Pulmonary artery endothelial cell (primary cell): Measurements from ENCODE around the gene TK1. TPM values are rescaled to one million over a fixed set of nuclear protein-coding genes. Genes with fewer than 3 reads are reported as not detected.
A peak's percentile ranks its signal among the peaks of the same experiment; 100 is the strongest.

Experiments
- DNase-seq: peaks from one replicate; pipeline ENCODE4 v3.0.0-alpha.2; 2011; ENCODE audit warnings: low read depth, low spot score
- total RNA-seq: library from RNA; depleted of rRNA; stranded (reverse); fragments of >200 nt; gene quantifications from 2 replicates; pipeline ENCODE4 v1.2.3, GENCODE V29; 2014

Gene TK1
- total RNA-seq, 1 donor from 2014 or later, result 108 TPM

- DNase-seq, result no peak
These were observed 32.7 kb upstream of the TK1 start for GRCh38 chr17:78219396-78220150.

DNA sequence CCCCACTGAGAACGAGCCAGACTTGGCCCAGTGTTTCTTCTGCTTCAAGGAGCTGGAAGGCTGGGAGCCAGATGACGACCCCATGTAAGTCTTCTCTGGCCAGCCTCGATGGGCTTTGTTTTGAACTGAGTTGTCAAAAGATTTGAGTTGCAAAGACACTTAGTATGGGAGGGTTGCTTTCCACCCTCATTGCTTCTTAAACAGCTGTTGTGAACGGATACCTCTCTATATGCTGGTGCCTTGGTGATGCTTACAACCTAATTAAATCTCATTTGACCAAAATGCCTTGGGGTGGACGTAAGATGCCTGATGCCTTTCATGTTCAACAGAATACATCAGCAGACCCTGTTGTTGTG is 27.8 kb upstream of the TK1 start:
- no peak for DNase-seq

GRCh38 chr17:78214016-78214705 is 27.3 kb upstream of the TK1 start, which contains the start of gene BIRC5:
Gene BIRC5 (plus strand): TSS chr17:78214253. CDS start chr17:78214317, 64 bp downstream.
- DNase-seq, result peak; percentile 39

DNA sequence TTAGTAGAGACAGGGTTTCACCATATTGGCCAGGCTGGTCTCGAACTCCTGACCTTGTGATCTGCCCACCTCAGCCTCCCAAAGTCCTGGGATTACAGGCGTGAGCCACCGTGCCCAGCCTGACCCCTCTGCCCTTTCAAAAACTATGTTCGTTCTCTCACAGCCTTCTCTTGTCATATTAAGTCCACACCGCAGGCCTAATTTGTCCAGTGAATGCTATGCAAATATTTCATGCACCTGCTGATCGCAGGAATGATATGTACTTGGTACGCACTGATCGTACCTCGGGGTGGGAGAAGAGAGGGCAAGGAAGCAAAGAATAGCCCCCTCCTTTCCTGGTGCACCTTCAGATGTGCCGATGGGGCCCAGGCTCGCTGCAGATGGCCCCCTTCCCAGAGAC is 24.2 kb upstream of the TK1 start:
- DNase-seq, result no peak

- no peak for DNase-seq
These were observed 23.3 kb upstream of the TK1 start for GRCh38 chr17:78210111-78210510.

- no peak for DNase-seq
These were observed 21.6 kb upstream of the TK1 start for GRCh38 chr17:78208486-78208885.

GRCh38 chr17:78206298-78206697 is 19.4 kb upstream of the TK1 start:
- DNase-seq, result no peak

GRCh38 chr17:78205124-78205775 is 18.4 kb upstream of the TK1 start:
- no peak for DNase-seq

GRCh38 chr17:78204387-78205123 is 17.7 kb upstream of the TK1 start:
- no peak for DNase-seq

- no peak for DNase-seq
These were observed 15.8 kb upstream of the TK1 start for GRCh38 chr17:78202666-78203065.

DNA sequence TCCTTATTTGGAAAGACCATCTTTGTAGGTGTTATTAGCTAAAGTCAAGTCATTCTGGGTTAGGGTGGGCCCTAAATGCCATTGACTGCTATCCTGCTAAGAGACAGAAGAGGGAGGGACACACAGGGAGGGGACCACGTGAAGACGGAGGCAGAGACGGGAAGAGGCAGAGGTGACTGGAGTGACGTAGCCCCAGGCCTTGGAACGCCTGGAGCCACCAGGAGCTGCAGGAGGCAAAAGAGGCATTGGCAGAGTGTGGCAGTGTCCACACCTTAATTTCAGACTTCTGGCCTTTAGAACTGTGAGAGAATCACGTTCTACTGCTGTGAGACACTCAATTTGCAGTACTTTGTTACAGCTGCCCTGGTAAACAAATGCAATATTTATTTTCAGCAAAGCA is 13.6 kb upstream of the TK1 start:
- DNase-seq, result no peak

DNA sequence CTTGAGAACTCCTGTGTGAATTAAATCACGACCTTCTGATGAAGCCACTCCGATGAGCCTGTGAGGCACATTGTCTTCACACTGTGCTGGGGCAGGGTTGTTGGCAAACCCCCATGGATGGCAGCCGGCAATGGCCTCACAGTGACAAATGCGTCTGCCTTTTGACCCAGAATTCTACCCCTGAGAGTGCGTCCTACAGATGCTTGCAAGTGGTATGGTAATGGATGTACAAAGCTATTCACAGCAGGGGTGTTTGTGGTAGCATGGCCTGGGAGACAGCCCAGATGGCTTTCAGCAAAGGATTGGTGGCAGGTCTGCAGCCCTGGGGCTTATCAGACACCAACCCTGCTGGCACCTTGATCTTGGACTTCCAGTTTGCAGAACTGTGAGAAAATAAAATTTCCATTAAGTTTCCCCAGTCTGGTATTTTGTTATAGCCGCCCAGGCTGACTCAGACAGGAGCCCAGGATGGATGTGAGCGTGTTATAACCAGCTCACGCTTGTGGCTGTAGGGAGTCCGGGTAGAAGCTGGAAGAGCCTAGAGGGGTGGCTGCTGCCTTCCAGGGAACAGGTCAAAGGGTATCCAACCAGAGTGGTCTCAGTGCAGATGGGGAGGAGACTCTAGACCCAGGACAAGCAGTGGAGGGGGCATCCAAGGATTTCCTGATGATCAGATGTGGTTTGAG is 10.4 kb upstream of the TK1 start:
- DNase-seq, result no peak

DNA sequence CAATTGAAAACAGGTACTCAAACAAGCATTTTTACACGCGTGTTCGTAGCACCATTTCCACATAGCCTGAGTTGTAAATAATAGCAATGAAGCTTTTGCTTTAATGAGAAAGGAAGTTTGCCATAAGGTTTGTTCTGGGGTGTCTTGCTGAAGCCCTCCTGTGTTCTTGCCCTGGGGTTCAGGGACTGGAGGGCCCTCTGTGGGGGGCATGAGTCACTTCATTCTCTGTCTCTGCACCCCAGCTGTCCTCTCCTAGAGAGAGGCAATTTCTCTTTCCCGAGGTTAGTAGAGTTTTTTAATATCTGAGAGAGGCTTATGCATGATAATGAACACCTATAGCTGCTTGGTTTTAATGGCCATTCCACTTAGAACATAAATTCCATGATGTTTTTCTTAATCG is 9.9 kb upstream of the TK1 start:
- no peak for DNase-seq

- DNase-seq, result no peak
These were observed 716 bp downstream of the TK1 start for GRCh38 chr17:78185981-78186691.

DNA sequence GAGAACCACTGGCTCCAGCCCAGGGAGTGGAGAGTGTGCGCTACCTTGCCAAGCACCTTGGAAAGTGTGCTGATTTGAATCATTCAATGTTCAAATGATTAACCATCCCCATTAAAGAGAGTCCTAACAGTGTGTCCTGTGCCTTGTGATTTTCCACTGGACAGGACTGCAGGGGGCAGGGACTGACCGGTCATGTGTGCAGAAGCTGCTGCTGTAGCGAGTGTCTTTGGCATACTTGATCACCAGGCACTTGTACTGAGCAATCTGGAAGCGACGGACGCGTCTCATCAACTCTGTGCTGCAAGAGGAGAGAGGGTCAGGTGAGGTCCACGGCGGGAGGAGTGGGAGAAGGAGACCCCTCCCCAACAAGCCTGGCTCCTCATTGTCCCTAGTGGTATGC is 2.0 kb downstream of the TK1 start:
- DNase-seq, result no peak

GRCh38 chr17:78184351-78184750 is 2.5 kb downstream of the TK1 start:
- no peak for DNase-seq

DNA sequence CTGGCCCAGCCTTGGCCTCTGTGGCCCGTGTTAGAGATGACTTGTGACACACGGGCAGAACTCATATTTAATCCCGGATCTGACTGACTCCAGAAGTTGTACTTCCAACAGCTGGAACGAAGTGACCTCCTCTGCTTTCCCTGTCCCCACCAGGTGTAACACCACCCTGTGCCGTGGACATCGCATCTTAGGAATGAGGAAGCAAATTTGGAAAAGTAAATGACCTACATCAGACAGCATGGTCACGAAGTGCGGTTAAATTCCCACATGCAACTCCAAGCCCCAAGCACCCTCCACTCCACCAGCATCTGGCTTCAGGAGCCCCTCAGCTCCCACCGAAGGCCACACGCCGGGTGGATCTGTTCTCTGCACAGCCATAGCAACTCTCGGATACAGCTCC is 2.9 kb downstream of the TK1 start:
- DNase-seq, result no peak

DNA sequence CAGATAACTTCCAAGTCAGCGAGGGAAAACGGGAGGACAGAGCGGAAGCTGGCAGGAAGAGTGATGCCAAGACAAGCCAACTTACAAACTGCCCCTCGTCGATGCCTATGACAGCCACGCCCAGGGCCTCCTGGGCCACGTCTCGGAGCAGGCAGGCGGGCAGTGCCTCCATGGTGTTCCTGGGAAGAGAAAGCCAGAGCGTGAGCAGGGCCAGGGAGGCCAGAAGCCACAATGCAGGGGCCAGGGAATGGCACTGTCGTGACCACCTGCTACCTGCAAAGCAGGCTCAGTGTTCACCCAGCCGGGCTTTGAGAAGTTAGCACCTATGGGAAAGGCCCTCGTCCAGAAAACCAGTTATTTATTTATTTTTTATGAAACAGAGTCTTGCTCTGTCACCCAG is 4.3 kb downstream of the TK1 start:
- DNase-seq, result no peak

GRCh38 chr17:78180508-78180907 is 6.3 kb downstream of the TK1 start:
- no peak for DNase-seq

DNA sequence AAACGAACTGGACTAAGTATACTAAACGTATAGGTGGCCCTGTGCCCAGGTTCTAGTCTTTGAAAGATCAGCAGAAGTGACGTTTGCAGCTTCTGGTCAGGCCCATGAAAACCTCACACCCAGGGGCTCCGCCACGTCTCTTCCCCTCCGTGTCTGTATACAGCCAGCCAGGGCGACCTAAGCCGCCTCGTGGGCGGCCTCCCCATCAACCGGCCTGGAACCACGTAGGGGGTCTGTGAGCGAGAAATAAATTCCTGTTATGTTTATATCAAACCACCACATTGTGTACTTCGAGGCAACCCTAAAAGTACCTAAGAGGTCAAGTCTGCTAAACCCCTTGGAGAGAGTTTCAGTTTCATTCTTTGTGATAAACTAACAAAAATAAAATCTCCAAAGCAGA is 6.8 kb downstream of the TK1 start:
- DNase-seq, result no peak

GRCh38 chr17:78179372-78179771 is 7.5 kb downstream of the TK1 start:
- no peak for DNase-seq
